ENCODE results near the gene CAMK1D.

DNA sequence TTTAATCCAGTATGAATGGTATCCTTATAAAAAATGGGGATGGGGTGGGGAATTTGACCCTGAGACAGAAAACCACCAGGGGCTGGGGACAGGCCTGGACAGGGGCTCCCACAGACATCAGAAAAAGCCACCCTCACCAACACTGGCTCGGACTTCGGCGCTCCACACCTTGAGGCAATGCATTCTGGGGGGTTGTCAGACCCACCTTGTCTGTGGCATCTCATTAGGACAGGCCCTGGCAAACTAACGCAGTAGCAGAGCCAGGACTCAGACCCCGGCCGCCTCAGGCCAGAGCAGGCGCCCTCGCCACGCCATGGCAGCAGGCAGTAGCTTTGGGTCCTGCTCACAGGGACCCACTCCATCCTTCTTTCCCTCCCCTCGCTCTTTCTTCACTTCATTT lies 492.1 kb downstream of the CAMK1D start:
- TF ChIP-seq CTCF (IDR thresholded peaks at IDR 0.05) = no peak
- no peak for TF ChIP-seq POLR2A (IDR thresholded peaks at IDR 0.05)
